SK-N-SH treated with all-trans-retinoic acid at 6 μM for 48 hours (cell line): Measurements from ENCODE around the gene ROCK1.
A peak's percentile ranks its signal among the peaks of the same experiment; 100 is the strongest.

Experiments
- ATAC-seq: fragments of 200-7000 bp; cut with Tn5 transposase; 3 replicates; pipeline ENCODE4 v1.9.1; 2020; ENCODE audit warnings: mild to moderate bottlenecking, moderate library complexity
- ARNTL ChIP-seq: fragments of 450-650 bp; formaldehyde crosslinking; IDR thresholded peaks from 2 replicates; pipeline ENCODE4 v1.5.0; 2020; ENCODE audit warnings: low read depth, mild to moderate bottlenecking, moderate library complexity, borderline replicate concordance
- BACH2 ChIP-seq: fragments of 250-450 bp; sonication (Bioruptor Pico); IDR thresholded peaks from 2 replicates; pipeline ENCODE4 v1.9.0; 2021; ENCODE audit warnings: mild to moderate bottlenecking, borderline replicate concordance
- CREB5 ChIP-seq: fragments of 250-450 bp; sonication (Bioruptor Pico); IDR thresholded peaks from 2 replicates; pipeline ENCODE4 v1.5.1; 2020; ENCODE audit warnings: low read depth, mild to moderate bottlenecking, moderate library complexity
- CSDC2 ChIP-seq: fragments of 250-450 bp; sonication (Bioruptor Pico); IDR thresholded peaks from 2 replicates; pipeline ENCODE4 v1.5.0; 2020; ENCODE audit warnings: mild to moderate bottlenecking, moderate library complexity
- CSRNP3 ChIP-seq: fragments of 250-450 bp; sonication (Bioruptor Pico); IDR thresholded peaks from 2 replicates; pipeline ENCODE4 v1.5.1; 2021; ENCODE audit warnings: mild to moderate bottlenecking, moderate library complexity
- ESRRG ChIP-seq: fragments of 250-450 bp; sonication (Bioruptor Pico); IDR thresholded peaks from 2 replicates; pipeline ENCODE4 v1.6.1; 2021; ENCODE audit warnings: mild to moderate bottlenecking
- GLIS3 ChIP-seq: fragments of 250-450 bp; sonication (Bioruptor Pico); IDR thresholded peaks from 2 replicates; pipeline ENCODE4 v1.5.0; 2020; ENCODE audit warnings: mild to moderate bottlenecking, moderate library complexity
- ISL1 ChIP-seq: fragments of 250-450 bp; sonication (Bioruptor Pico); IDR thresholded peaks from 2 replicates; pipeline ENCODE4 v2.1.2; 2022; ENCODE audit warnings: mild to moderate bottlenecking, moderate library complexity
- PATZ1 ChIP-seq: fragments of 250-450 bp; sonication (Bioruptor Pico); IDR thresholded peaks from 2 replicates; pipeline ENCODE4 v1.8.0; 2020; ENCODE audit warnings: mild to moderate bottlenecking, moderate library complexity, borderline replicate concordance
- POU6F1 ChIP-seq: fragments of 250-450 bp; sonication (Bioruptor Pico); IDR thresholded peaks from 2 replicates; pipeline ENCODE4 v1.8.0; 2021; ENCODE audit warnings: low read depth, mild to moderate bottlenecking, moderate library complexity, borderline replicate concordance
- PPARA ChIP-seq: fragments of 250-450 bp; sonication (Bioruptor Pico); IDR thresholded peaks from 2 replicates; pipeline ENCODE4 v1.5.0; 2020; ENCODE audit warnings: mild to moderate bottlenecking, borderline replicate concordance
- RARB ChIP-seq: fragments of 250-450 bp; sonication (Bioruptor Pico); IDR thresholded peaks from 2 replicates; pipeline ENCODE4 v1.8.0; 2021; ENCODE audit warnings: mild to moderate bottlenecking, moderate library complexity
- SNAI2 ChIP-seq: fragments of 250-450 bp; sonication (Bioruptor Pico); IDR thresholded peaks from 2 replicates; pipeline ENCODE4 v1.5.0; 2020; ENCODE audit warnings: mild to moderate bottlenecking, moderate library complexity
- TCF4 ChIP-seq: fragments of 250-450 bp; sonication (Bioruptor Pico); IDR thresholded peaks from 2 replicates; pipeline ENCODE4 v1.8.0; 2021; ENCODE audit warnings: mild to moderate bottlenecking, moderate library complexity, borderline replicate concordance
- TOX ChIP-seq: fragments of 250-450 bp; sonication (Bioruptor Pico); IDR thresholded peaks from 2 replicates; pipeline ENCODE4 v1.8.0; 2021; ENCODE audit warnings: mild to moderate bottlenecking, moderate library complexity, borderline replicate concordance
- TSHZ2 ChIP-seq: fragments of 250-450 bp; sonication (Bioruptor Pico); IDR thresholded peaks from 2 replicates; pipeline ENCODE4 v1.5.0; 2020; ENCODE audit warnings: mild to moderate bottlenecking, moderate library complexity
- ZC3H10 ChIP-seq: fragments of 250-450 bp; sonication (Bioruptor Pico); IDR thresholded peaks from 2 replicates; pipeline ENCODE4 v1.5.1; 2021; ENCODE audit warnings: mild to moderate bottlenecking, moderate library complexity
- ZFP30 ChIP-seq: fragments of 450-650 bp; formaldehyde crosslinking; IDR thresholded peaks from 2 replicates; pipeline ENCODE4 v1.5.0; 2022; ENCODE audit warnings: mild to moderate bottlenecking, moderate library complexity
- ZNF565 ChIP-seq: fragments of 450-650 bp; formaldehyde crosslinking; conservative IDR thresholded peaks from 2 replicates; pipeline ENCODE4 v1.5.0; 2020; ENCODE audit warnings: low read depth, mild to moderate bottlenecking, moderate library complexity
- ZNF8 ChIP-seq: fragments of 450-650 bp; formaldehyde crosslinking; IDR thresholded peaks from 2 replicates; pipeline ENCODE4 v1.5.0; 2020; ENCODE audit warnings: mild to moderate bottlenecking, moderate library complexity

ROCK1 gene

GRCh38 chr18:21081426-21081825 lies 30.2 kb downstream of the ROCK1 start (continued):
- TF ChIP-seq PATZ1 (CRISPR knock-in tag) = no peak

GRCh38 chr18:21080576-21080975 lies 31.0 kb downstream of the ROCK1 start:
- no peak for ATAC-seq
- TF ChIP-seq PATZ1 (CRISPR knock-in tag) (no peak), GLIS3 (CRISPR knock-in tag) (no peak), POU6F1 (CRISPR knock-in tag) (no peak), TOX (CRISPR knock-in tag) (no peak)

GRCh38 chr18:21074336-21075323 lies 37.0 kb downstream of the ROCK1 start:
- ATAC-seq = peak; percentile 54
- TF ChIP-seq ESRRG (CRISPR knock-in tag) (no peak), TCF4 (CRISPR knock-in tag) (no peak), ISL1 (CRISPR knock-in tag) (peak; percentile 66), ZC3H10 (CRISPR knock-in tag) (no peak), TOX (CRISPR knock-in tag) (no peak)

- ATAC-seq = no peak
- TF ChIP-seq ZNF565 (no peak), RARB (CRISPR knock-in tag) (no peak), CREB5 (no peak), ZFP30 (CRISPR knock-in tag) (no peak), ZNF8 (no peak), CSRNP3 (CRISPR knock-in tag) (no peak), PATZ1 (CRISPR knock-in tag) (no peak), ARNTL (CRISPR knock-in tag) (no peak), PPARA (CRISPR knock-in tag) (no peak), SNAI2 (CRISPR knock-in tag) (no peak), CSDC2 (CRISPR knock-in tag) (no peak), TSHZ2 (CRISPR knock-in tag) (no peak), POU6F1 (CRISPR knock-in tag) (no peak), BACH2 (no peak)
Measured at GRCh38 chr18:21073180-21073579, 38.4 kb downstream of the ROCK1 start.
